Smooth muscle cell (in vitro differentiated cells): ENCODE results near the gene PAX5. TPM values are rescaled to one million over a fixed set of nuclear protein-coding genes. Genes with fewer than 3 reads are reported as not detected.

Experiments used
- DNase-seq: peaks from one replicate; lab custom pipeline; 2025; ENCODE audit not compliant: unreplicated experiment; lab: John Stamatoyannopoulos, UW
- H2AFZ ChIP-seq: fragments of 200-600 bp; sonication (generic); 2 replicates; pipeline ENCODE4 v1.6.0; 2016; ENCODE audit warnings: antibody characterized with exemption, low read depth, mild to moderate bottlenecking
- H3F3A ChIP-seq: fragments of 200-600 bp; sonication (generic); 2 replicates; pipeline ENCODE4 v1.6.0; 2017; ENCODE audit warnings: antibody characterized with exemption, low read depth
- H3K27ac ChIP-seq: fragments of 200-600 bp; sonication (generic); 2 replicates; pipeline ENCODE4 v1.5.1; 2016; ENCODE audit warnings: low read depth, mild to moderate bottlenecking
- H3K27me3 ChIP-seq: fragments of 200-600 bp; sonication (generic); 2 replicates; pipeline ENCODE4 v1.6.1; 2016; ENCODE audit warnings: low read depth, mild to moderate bottlenecking
- H3K36me3 ChIP-seq: fragments of 200-600 bp; sonication (generic); 2 replicates; pipeline ENCODE4 v1.5.1; 2016; ENCODE audit warnings: low read depth
- H3K4me1 ChIP-seq: fragments of 200-600 bp; sonication (generic); 2 replicates; pipeline ENCODE4 v1.5.1; 2016; ENCODE audit warnings: low read depth
- H3K4me2 ChIP-seq: fragments of 200-600 bp; sonication (generic); 2 replicates; pipeline ENCODE4 v1.6.0; 2016; ENCODE audit warnings: mild to moderate bottlenecking
- H3K4me3 ChIP-seq: fragments of 200-600 bp; sonication (generic); 2 replicates; pipeline ENCODE4 v1.5.1; 2016; ENCODE audit warnings: mild to moderate bottlenecking
- H3K79me2 ChIP-seq: fragments of 200-600 bp; sonication (generic); 2 replicates; pipeline ENCODE4 v1.6.0; 2016; ENCODE audit warnings: low read depth, mild to moderate bottlenecking
- H3K9ac ChIP-seq: fragments of 200-600 bp; sonication (generic); 2 replicates; pipeline ENCODE4 v1.6.0; 2016; ENCODE audit warnings: low read depth
- H3K9me3 ChIP-seq: fragments of 200-600 bp; sonication (generic); replicated peaks from 2 replicates; pipeline ENCODE4 v1.5.1; 2016; ENCODE audit warnings: low read depth
- H4K20me1 ChIP-seq: fragments of 200-600 bp; sonication (generic); 2 replicates; pipeline ENCODE4 v1.6.0; 2016; ENCODE audit warnings: low read depth
- CTCF ChIP-seq: fragments of 200-600 bp; sonication (generic); IDR thresholded peaks from 2 replicates; pipeline ENCODE4 v1.5.1; 2017; ENCODE audit warnings: borderline replicate concordance, mild to moderate bottlenecking, antibody characterized with exemption; ENCODE audit not compliant: insufficient read depth, poor library complexity, severe bottlenecking
- WGBS: methylation state at CpG from one replicate; pipeline ENCODE4 v1.1.7; 2016; ENCODE audit warnings: low lambda C conversion rate; 5-methylcytosine and 5-hydroxymethylcytosine counted together
- polyA plus RNA-seq: library from polyadenylated mRNA; unstranded; fragments of >200 nt; fragmentation: Nextera tagmentation; extraction: Ambion mirVana; gene quantifications from 2 replicates; pipeline ENCODE4 v1.2.1, GENCODE V29; 2016
- total RNA-seq: library from RNA; depleted of rRNA; stranded (reverse); fragments of >200 nt; gene quantifications from 2 replicates; pipeline ENCODE4 v1.2.3, GENCODE V29; 2014

Gene PAX5
- total and polyA plus RNA-seq, 2 experiments from 2014 or later: 0.09 TPM; not detected in 1

DNA sequence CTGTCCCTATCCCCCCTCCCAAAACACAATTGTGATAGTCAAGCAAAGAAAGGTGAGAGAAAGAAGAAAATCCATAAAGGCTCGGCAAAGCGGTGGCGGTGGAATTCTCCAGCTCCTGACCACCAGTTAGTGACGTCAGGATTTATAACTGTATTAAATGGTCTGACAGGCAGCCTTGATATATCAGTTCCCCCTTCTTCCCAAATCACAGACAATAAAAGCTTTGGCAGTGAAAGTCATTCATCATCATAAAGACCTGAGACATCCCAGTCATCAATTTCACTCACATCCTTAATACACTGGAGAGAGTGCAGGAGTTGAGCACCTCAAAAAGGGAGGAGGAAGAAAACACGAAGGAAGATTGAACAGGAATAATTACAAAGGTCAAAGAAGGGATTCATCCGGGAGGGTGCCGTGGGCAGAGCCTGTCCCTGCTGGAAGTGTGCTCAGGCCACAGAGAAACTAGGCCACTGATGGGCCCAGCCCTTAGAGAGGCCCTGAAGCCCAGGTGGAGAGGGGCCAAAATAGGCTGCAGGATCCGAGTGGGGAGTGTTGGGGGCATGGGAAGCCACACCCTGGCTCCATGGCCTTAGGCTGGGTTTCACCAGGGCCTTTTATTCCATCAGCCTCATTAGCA, 131.9 kb downstream of the PAX5 start:
- H3K27ac ChIP-seq: no peak overlapping the region
- DNase-seq: no peak
- H3K27me3 ChIP-seq: peaks cover 74% of the 10 kb centered on the region
- no peaks in the 10 kb centered on the region for H3K9me3 ChIP-seq
- TF ChIP-seq CTCF: no peak
- H2AFZ ChIP-seq: no peak overlapping the region
- H3K4me2 ChIP-seq: no peak overlapping the region
- no peak overlapping the region for H3K9ac ChIP-seq
- WGBS: 90% methylated on average over 8 of the region's 8 CpGs
- H3F3A ChIP-seq: no peaks in the 10 kb centered on the region
- H3K4me3 ChIP-seq: no peak overlapping the region
- H3K36me3 ChIP-seq: no peaks in the 10 kb centered on the region
- no peaks in the 10 kb centered on the region for H3K79me2 ChIP-seq
- H4K20me1 ChIP-seq: no peaks in the 10 kb centered on the region
- H3K4me1 ChIP-seq: no peaks in the 10 kb centered on the region

DNA sequence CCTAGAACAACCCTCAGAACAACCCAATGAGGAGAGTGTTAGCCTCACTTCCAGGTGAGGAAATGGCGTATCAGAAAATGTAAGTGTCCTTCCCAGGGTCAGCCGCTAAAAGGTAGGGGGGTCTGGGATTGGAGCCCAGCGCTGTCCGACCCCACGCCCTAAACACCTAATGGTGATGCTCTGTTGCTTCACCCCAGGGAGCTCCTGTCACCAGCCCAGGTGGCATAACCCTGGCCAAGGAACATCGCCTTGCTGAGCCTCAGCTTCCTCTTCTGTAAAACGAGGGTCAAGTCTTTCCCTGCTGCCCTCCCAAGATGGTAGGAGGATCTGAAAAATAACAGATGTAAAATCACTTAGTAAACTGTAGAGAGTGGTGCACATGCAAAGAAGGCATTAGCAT, 132.5 kb downstream of the PAX5 start:
- Histone ChIP-seq H3K27ac (no peak overlapping the region), H3K4me1 (no peaks in the 10 kb centered on the region), H3K4me3 (no peak overlapping the region), H3K9ac (no peak overlapping the region), H3F3A (no peaks in the 10 kb centered on the region), H4K20me1 (no peaks in the 10 kb centered on the region), H3K79me2 (no peaks in the 10 kb centered on the region), H3K36me3 (no peaks in the 10 kb centered on the region), H3K27me3 (peaks cover 74% of the 10 kb centered on the region), H3K4me2 (no peak overlapping the region), H3K9me3 (no peaks in the 10 kb centered on the region), H2AFZ (no peak overlapping the region)
- no peak for TF ChIP-seq CTCF
- no peak for DNase-seq
- 83% methylated on average over 7 of the region's 7 CpGs for WGBS

GRCh38 chr9:36900856-36901220, 133.2 kb downstream of the PAX5 start:
- no peak overlapping the region for H2AFZ ChIP-seq
- H3F3A ChIP-seq: no peaks in the 10 kb centered on the region
- no peak overlapping the region for H3K4me2 ChIP-seq
- no peaks in the 10 kb centered on the region for H3K79me2 ChIP-seq
- DNase-seq: no peak
- no peak overlapping the region for H3K9ac ChIP-seq
- 94% methylated on average over 6 of the region's 6 CpGs for WGBS
- H3K36me3 ChIP-seq: no peaks in the 10 kb centered on the region
- H3K9me3 ChIP-seq: no peaks in the 10 kb centered on the region
- no peak for TF ChIP-seq CTCF
- H3K4me1 ChIP-seq: no peaks in the 10 kb centered on the region
- no peaks in the 10 kb centered on the region for H4K20me1 ChIP-seq
- H3K27me3 ChIP-seq: peaks cover 74% of the 10 kb centered on the region
- no peak overlapping the region for H3K27ac ChIP-seq
- no peak overlapping the region for H3K4me3 ChIP-seq
